Measurements from ENCODE around the gene SRGAP2. TPM values are rescaled to one million over a fixed set of nuclear protein-coding genes. Genes with fewer than 3 reads are reported as not detected.
"Not testable (repeated sequence)": the region's sequence is repeated elsewhere in the genome, so short reads cannot be mapped to it uniquely, and the experiment has no call there.

Gene SRGAP2
- polyA plus RNA-seq (ENCODE audit: insufficient read length in 4 of 4): 10 to 100 TPM; 36.3 to 63.9 (median 57.2) TPM

- peak in 2 of 4 donors; percentile 22 to 44 for DNase-seq (ENCODE audit: low read depth in 4 of 4, low spot score in 3 of 4)
Observed at GRCh38 chr1:206203364-206204158, at the start of gene SRGAP2. Gene SRGAP2 (plus strand): TSS chr1:206203541. CDS start chr1:206205971, 2,430 bp downstream.

GRCh38 chr1:206167350-206168029 is 35.9 kb upstream of the SRGAP2 start:
- DNase-seq (ENCODE audit: low read depth in 4 of 4, low spot score in 3 of 4): not testable (repeated sequence)

- not testable (repeated sequence) for DNase-seq (ENCODE audit: low read depth in 4 of 4, low spot score in 3 of 4)
Observed at GRCh38 chr1:206169794-206170193, 33.5 kb upstream of the SRGAP2 start.

GRCh38 chr1:206173110-206173719 is 30.1 kb upstream of the SRGAP2 start:
- DNase-seq (ENCODE audit: low read depth in 4 of 4, low spot score in 3 of 4): not testable (repeated sequence)

GRCh38 chr1:206174182-206174868 is 29.0 kb upstream of the SRGAP2 start:
- not testable (repeated sequence) for DNase-seq (ENCODE audit: low read depth in 4 of 4, low spot score in 3 of 4)

GRCh38 chr1:206175459-206176113 is 27.8 kb upstream of the SRGAP2 start:
- DNase-seq (ENCODE audit: low read depth in 4 of 4, low spot score in 3 of 4): not testable (repeated sequence)

- not testable (repeated sequence) for DNase-seq (ENCODE audit: low read depth in 4 of 4, low spot score in 3 of 4)
Observed at GRCh38 chr1:206176114-206176502, 27.2 kb upstream of the SRGAP2 start.

GRCh38 chr1:206178061-206178989 is 25.0 kb upstream of the SRGAP2 start:
- not testable (repeated sequence) for DNase-seq (ENCODE audit: low read depth in 4 of 4, low spot score in 3 of 4)

GRCh38 chr1:206179666-206180065 is 23.7 kb upstream of the SRGAP2 start:
- DNase-seq (ENCODE audit: low read depth in 4 of 4, low spot score in 3 of 4): not testable (repeated sequence)

GRCh38 chr1:206182368-206183317 is 20.7 kb upstream of the SRGAP2 start:
- not testable (repeated sequence) for DNase-seq (ENCODE audit: low read depth in 4 of 4, low spot score in 3 of 4)

- not testable (repeated sequence) for DNase-seq (ENCODE audit: low read depth in 4 of 4, low spot score in 3 of 4)
Observed at GRCh38 chr1:206183788-206184187, 19.6 kb upstream of the SRGAP2 start.

- DNase-seq (ENCODE audit: low read depth in 4 of 4, low spot score in 3 of 4): not testable (repeated sequence)
Observed at GRCh38 chr1:206185778-206186177, 17.6 kb upstream of the SRGAP2 start.

- not testable (repeated sequence) for DNase-seq (ENCODE audit: low read depth in 4 of 4, low spot score in 3 of 4)
Observed at GRCh38 chr1:206186826-206187225, 16.5 kb upstream of the SRGAP2 start.

GRCh38 chr1:206195182-206195581 is 8.2 kb upstream of the SRGAP2 start:
- not testable (repeated sequence) for DNase-seq (ENCODE audit: low read depth in 4 of 4, low spot score in 3 of 4)

- DNase-seq (ENCODE audit: low read depth in 4 of 4, low spot score in 3 of 4): not testable (repeated sequence)
Observed at GRCh38 chr1:206196748-206197424, 6.5 kb upstream of the SRGAP2 start.

GRCh38 chr1:206202789-206203363 is 465 bp upstream of the SRGAP2 start, which contains the start of gene FAM72A:
Gene FAM72A (minus strand): TSS chr1:206202839. CDS start chr1:206202025, 814 bp downstream.
- DNase-seq (ENCODE audit: low read depth in 4 of 4, low spot score in 3 of 4): peak; percentile 93 to 97 (median 94)

- DNase-seq (ENCODE audit: low read depth in 4 of 4, low spot score in 3 of 4): not testable (repeated sequence)
Observed at GRCh38 chr1:206204159-206204511, 794 bp downstream of the SRGAP2 start.

All from left renal pelvis (tissue), 4 donors.